ENCODE data around the gene ACIN1. TPM values are rescaled to one million over a fixed set of nuclear protein-coding genes. Genes with fewer than 3 reads are reported as not detected.
A peak's percentile ranks its signal among the peaks of the same experiment; 100 is the strongest.

ACIN1 gene
- total and polyA plus RNA-seq, 10 of the 15 experiments (the other 5 are each of a cell fraction or from before 2014, with no cell fraction given), result 4.3 to 148 (median 93.4) TPM

DNA sequence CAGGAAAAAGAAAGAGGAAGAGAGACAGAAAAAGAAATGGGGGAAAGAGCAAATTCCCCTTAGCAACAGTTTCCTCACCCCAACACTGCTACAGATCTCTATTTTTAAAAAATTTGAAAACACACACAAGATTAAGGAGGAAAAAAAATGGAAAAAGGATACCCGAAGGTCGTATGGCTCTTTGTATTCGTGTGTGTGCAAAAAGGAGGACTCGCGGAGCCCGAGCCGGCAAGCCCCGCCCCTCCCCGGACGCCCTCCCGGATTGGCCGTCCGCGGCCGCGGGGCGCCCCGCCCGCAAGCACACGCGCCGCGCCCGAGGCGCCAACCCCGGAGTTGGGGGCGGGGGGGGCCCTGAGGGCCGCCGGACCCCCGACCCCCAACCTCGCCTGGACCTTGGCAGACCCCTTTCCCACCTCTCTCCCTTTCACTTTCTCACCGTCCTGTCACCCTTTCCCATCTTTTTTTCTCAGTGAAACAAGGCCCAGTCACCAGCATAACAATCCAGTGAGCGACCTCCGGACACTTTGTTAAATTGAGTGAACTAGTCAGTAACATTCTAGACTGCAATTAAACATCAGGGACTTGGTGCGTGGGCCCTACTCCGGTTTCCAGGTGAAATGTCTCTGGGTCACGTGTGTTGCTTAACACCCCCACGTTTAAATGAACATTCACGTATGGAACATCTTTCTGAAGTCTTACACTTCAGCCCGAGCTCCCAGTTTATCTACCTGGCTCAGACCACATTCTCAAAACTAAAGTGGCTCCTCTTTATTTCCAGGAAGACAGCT is 84.8 kb downstream of the ACIN1 start, which contains the start of gene C14orf93 (continued):
- TF ChIP-seq, protein P1, sequence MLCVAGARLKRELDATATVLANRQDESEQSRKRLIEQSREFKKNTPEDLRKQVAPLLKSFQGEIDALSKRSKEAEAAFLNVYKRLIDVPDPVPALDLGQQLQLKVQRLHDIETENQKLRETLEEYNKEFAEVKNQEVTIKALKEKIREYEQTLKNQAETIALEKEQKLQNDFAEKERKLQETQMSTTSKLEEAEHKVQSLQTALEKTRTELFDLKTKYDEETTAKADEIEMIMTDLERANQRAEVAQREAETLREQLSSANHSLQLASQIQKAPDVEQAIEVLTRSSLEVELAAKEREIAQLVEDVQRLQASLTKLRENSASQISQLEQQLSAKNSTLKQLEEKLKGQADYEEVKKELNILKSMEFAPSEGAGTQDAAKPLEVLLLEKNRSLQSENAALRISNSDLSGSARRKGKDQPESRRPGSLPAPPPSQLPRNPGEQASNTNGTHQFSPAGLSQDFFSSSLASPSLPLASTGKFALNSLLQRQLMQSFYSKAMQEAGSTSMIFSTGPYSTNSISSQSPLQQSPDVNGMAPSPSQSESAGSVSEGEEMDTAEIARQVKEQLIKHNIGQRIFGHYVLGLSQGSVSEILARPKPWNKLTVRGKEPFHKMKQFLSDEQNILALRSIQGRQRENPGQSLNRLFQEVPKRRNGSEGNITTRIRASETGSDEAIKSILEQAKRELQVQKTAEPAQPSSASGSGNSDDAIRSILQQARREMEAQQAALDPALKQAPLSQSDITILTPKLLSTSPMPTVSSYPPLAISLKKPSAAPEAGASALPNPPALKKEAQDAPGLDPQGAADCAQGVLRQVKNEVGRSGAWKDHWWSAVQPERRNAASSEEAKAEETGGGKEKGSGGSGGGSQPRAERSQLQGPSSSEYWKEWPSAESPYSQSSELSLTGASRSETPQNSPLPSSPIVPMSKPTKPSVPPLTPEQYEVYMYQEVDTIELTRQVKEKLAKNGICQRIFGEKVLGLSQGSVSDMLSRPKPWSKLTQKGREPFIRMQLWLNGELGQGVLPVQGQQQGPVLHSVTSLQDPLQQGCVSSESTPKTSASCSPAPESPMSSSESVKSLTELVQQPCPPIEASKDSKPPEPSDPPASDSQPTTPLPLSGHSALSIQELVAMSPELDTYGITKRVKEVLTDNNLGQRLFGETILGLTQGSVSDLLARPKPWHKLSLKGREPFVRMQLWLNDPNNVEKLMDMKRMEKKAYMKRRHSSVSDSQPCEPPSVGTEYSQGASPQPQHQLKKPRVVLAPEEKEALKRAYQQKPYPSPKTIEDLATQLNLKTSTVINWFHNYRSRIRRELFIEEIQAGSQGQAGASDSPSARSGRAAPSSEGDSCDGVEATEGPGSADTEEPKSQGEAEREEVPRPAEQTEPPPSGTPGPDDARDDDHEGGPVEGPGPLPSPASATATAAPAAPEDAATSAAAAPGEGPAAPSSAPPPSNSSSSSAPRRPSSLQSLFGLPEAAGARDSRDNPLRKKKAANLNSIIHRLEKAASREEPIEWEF (IDR thresholded peaks at IDR 0.05; ENCODE audit: insufficient replicate concordance, low read depth, low read length), result no peak
- TF ChIP-seq, protein P2, sequence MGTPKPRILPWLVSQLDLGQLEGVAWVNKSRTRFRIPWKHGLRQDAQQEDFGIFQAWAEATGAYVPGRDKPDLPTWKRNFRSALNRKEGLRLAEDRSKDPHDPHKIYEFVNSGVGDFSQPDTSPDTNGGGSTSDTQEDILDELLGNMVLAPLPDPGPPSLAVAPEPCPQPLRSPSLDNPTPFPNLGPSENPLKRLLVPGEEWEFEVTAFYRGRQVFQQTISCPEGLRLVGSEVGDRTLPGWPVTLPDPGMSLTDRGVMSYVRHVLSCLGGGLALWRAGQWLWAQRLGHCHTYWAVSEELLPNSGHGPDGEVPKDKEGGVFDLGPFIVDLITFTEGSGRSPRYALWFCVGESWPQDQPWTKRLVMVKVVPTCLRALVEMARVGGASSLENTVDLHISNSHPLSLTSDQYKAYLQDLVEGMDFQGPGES (IDR thresholded peaks at IDR 0.05), result no peak
- TF ChIP-seq SPI1 (IDR thresholded peaks at IDR 0.05; ENCODE audit: borderline replicate concordance, insufficient read depth, low read depth, low read length), result peak; percentile 60; the same call in 1 of the 2 replicates
- no peak for TF ChIP-seq MYC (IDR thresholded peaks at IDR 0.05; ENCODE audit: insufficient read depth, insufficient read length, insufficient replicate concordance, low read length, severe bottlenecking)
- no peak for TF ChIP-seq MEF2B (IDR thresholded peaks at IDR 0.05; ENCODE audit: partially characterized antibody, poor library complexity, severe bottlenecking)
- TF ChIP-seq MEF2A (IDR thresholded peaks at IDR 0.05; ENCODE audit: insufficient read depth, low read depth, low read length), result no peak
- no peak for TF ChIP-seq MYB (IDR thresholded peaks at IDR 0.05; ENCODE audit: borderline replicate concordance, low read depth, low read length)
- TF ChIP-seq CBX3 (IDR thresholded peaks at IDR 0.05; ENCODE audit: borderline replicate concordance, low read depth), result no peak
- TF ChIP-seq TCF3 (IDR thresholded peaks at IDR 0.05; ENCODE audit: borderline replicate concordance, insufficient read depth, low read depth, low read length), result no peak
- no peak for TF ChIP-seq PML (IDR thresholded peaks at IDR 0.05; ENCODE audit: low read length)
- TF ChIP-seq ASH2L (IDR thresholded peaks at IDR 0.05; ENCODE audit: borderline replicate concordance, low read depth), result no peak
- TF ChIP-seq WRNIP1 (IDR thresholded peaks at IDR 0.05; ENCODE audit: borderline replicate concordance, low read depth, low read length), result no peak
- peak in 1 of 2 experiments; percentile 75; a peak in 2 of 4 replicates for TF ChIP-seq IKZF2 (IDR thresholded peaks at IDR 0.05)
- no peak; the same call in 1 of the 2 replicates for TF ChIP-seq BRCA1 (IDR thresholded peaks at IDR 0.05; ENCODE audit: low read depth, low read length)
- no peak for TF ChIP-seq SIX5 (IDR thresholded peaks at IDR 0.05; ENCODE audit: low read depth, low read length, severe bottlenecking)
- no peak for TF ChIP-seq ATF2 (IDR thresholded peaks at IDR 0.05; ENCODE audit: low read length)
- TF ChIP-seq CEBPZ (IDR thresholded peaks at IDR 0.05; ENCODE audit: low read depth, low read length), result no peak
- peak; percentile 90 for TF ChIP-seq RAD51 (IDR thresholded peaks at IDR 0.05)

All from GM12878 (cell line).